Measurements from ENCODE around the gene OCSTAMP.
A peak's percentile ranks its signal among the peaks of the same experiment; 100 is the strongest.

The OCSTAMP gene, protein sequence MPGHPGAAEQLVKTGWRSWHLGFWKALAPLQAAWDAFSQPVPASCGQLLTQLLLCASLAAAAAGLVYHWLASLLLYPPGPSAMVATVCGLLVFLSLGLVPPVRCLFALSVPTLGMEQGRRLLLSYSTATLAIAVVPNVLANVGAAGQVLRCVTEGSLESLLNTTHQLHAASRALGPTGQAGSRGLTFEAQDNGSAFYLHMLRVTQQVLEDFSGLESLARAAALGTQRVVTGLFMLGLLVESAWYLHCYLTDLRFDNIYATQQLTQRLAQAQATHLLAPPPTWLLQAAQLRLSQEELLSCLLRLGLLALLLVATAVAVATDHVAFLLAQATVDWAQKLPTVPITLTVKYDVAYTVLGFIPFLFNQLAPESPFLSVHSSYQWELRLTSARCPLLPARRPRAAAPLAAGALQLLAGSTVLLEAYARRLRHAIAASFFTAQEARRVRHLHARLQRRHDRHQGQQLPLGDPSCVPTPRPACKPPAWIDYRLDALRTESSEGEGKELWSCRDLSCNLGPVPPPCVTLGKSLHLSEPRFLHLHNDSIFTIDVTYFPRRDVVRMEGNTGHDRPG

DNA sequence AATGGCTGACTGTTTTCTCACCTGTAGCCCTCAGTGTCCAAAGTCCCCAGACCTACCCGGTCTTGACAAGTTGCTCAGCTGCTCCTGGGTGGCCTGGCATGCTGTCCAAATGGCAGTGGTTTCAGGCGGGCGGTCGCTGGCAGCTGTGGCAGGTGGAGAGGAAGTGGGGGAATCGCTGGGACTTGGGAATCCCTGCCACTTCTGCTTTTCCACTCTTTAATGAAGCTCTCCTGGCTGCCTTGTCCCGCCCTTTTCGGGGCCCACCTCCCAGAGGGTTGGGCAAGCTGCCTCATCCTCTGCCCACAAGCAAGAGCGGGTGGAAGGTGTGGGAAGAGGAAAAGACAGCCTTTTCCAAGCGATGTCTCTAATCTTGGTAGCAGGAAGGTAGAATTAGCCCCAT lies at the start of gene OCSTAMP:
TSS of gene OCSTAMP (minus strand) at position 194 of the 400 bp plus-strand sequence. CDS start at position 100, 94 bp downstream.
- TF ChIP-seq, protein P1, sequence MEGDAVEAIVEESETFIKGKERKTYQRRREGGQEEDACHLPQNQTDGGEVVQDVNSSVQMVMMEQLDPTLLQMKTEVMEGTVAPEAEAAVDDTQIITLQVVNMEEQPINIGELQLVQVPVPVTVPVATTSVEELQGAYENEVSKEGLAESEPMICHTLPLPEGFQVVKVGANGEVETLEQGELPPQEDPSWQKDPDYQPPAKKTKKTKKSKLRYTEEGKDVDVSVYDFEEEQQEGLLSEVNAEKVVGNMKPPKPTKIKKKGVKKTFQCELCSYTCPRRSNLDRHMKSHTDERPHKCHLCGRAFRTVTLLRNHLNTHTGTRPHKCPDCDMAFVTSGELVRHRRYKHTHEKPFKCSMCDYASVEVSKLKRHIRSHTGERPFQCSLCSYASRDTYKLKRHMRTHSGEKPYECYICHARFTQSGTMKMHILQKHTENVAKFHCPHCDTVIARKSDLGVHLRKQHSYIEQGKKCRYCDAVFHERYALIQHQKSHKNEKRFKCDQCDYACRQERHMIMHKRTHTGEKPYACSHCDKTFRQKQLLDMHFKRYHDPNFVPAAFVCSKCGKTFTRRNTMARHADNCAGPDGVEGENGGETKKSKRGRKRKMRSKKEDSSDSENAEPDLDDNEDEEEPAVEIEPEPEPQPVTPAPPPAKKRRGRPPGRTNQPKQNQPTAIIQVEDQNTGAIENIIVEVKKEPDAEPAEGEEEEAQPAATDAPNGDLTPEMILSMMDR (IDR thresholded peaks at IDR 0.05; ENCODE audit: low read depth, low read length, missing control alignments), result no peak
- no peak within 1 kb of the TSS for H3K4me3 ChIP-seq (replicated peaks; ENCODE audit: low read depth, low read length)
- no peak for DNase-seq (ENCODE audit: extremely low read depth, low read depth)

DNA sequence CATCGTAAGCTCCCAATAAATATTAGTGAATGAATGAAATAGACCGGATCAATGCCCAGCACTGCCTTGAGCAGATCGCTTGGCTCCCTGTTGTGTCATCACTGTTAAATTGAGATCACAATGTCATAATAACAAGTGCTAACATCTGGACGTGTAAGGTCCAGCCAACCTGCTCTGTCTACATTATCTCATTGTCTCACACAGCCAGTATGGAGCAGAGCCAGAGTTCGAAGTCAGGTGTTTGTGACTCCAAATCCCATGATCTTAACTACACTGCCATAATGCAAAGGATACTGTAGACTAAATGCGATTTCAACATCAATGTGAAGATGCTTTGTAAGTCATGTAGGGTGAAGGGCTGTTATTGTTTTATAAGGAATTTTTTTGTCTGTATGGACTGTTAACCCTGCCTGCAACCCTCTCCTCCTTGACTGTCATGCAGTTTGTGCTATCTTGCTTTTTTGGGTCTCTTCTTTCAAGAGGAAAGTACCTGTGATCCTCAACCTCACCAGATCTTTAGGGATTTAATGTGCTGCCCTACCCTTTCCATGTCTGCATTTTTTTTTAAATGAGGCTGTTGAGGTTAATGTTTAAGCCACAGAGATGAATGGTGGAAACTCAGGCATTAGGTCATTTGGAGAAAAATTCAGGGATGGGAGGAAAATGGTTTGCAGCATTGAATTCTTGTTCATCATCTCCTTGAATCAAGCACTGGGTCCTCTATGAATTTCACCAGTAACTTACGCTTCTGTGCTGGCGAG lies 49.0 kb upstream of the OCSTAMP start:
- DNase-seq (ENCODE audit: extremely low read depth, low read depth), result no peak
- TF ChIP-seq, protein P1 (IDR thresholded peaks at IDR 0.05; ENCODE audit: low read depth, low read length, missing control alignments), result no peak
- H3K4me3 ChIP-seq (replicated peaks; ENCODE audit: low read depth, low read length), result no peak overlapping the region

DNA sequence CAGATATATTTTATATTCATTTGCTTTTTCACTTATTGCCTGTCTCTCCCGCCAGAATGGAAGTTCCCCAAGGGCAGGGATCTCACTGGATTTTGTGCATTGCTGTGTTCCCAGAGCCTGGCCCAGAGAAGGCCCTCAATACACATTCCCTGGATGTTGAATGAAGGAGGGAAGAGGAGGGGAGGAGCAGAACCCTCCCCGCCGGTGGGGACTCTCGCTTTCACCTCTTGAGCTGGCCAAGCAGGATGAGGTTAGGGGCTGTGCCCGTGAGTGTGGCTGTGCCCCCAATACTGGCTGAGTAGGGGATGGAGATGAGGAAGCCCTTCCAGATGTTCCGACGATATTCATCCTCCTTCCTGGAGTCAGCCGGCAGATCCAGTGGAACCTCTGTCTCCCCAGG lies 45.5 kb upstream of the OCSTAMP start:
- no peak for DNase-seq (ENCODE audit: extremely low read depth, low read depth)
- TF ChIP-seq, protein P1 (IDR thresholded peaks at IDR 0.05; ENCODE audit: low read depth, low read length, missing control alignments), result no peak
- H3K4me3 ChIP-seq (replicated peaks; ENCODE audit: low read depth, low read length), result no peak overlapping the region

DNA sequence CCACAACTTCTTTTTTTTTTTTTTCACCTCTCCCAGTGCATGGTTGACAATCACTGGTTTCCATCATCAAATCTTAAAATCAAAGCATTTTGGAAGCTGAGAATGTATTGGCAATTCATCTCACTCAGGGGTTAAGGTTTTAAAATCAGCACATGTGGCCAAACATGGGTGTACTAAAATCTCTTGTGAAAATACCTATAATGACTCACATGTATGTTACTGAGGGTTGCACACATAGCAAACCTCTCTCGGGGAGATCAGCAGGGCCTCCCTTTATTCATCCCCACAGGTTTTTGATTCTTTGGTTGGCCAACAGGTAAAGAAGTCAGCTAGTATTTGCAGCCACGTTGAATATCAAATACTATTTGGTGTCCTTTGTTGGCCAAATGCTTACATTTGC lies 44.3 kb upstream of the OCSTAMP start:
- TF ChIP-seq, protein P1 (IDR thresholded peaks at IDR 0.05; ENCODE audit: low read depth, low read length, missing control alignments), result no peak
- DNase-seq (ENCODE audit: extremely low read depth, low read depth), result no peak

DNA sequence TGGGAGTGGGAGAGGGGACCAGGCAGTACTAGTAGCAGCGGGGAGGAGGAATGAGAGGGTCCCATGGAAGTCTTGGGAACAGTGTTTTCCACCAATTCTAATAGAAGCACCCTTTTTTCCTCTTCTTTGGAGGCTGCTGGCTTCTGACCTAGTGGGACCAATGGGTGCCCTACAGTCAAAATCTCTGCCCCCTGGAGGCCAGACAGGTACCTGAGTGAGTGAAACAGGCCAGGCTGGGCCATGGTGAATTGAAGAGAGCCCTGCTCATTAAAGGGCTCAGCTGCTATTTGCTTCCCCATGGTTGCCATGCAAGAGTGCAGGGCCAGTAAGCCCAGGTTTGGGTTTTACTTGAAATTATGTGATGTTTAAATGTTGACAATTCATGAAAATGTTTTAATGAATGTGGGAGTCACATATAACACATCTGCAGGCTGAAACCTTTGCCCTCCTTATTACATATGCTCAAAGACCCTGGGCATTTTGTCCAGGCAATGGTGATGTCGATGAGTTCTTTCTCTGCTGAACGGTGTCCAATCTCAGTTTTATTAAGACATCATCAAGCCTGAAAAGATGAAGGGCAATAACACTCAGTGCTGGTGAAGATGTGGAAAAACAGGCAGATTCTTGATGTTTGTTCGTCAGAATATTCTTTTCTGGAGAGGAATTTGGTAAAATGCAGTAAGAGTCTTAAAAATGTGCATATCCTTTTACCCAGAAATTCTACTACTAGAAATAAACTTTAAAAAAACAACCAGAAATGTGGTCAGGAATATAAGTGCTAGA lies 42.3 kb upstream of the OCSTAMP start:
- no peak overlapping the region for H3K4me3 ChIP-seq (replicated peaks; ENCODE audit: low read depth, low read length)
- no peak for DNase-seq (ENCODE audit: extremely low read depth, low read depth)
- TF ChIP-seq, protein P1 (IDR thresholded peaks at IDR 0.05; ENCODE audit: low read depth, low read length, missing control alignments), result peak; percentile 26

More for the DNA sequence above, 44.3 kb upstream of the OCSTAMP start:
- H3K4me3 ChIP-seq (replicated peaks; ENCODE audit: low read depth, low read length), result no peak overlapping the region

DNA sequence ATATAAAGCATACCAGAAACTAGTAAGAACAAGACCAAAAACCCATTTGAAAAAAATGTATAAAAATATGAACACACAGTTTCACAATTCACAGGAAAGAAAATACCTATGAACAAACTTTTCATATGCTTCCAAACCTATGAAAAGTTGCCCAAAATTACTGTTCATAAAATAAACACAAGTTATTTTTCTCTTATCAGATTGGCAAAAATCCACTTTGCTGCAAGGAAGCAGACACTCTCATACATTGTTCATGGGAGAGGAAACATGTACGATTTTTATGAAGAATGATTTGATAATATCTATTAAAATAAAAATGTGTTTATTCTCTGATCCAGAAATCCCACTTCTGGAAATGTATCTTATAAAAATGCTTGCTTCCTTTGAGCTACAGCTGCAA lies 40.0 kb upstream of the OCSTAMP start:
- no peak for DNase-seq (ENCODE audit: extremely low read depth, low read depth)
- TF ChIP-seq, protein P1 (IDR thresholded peaks at IDR 0.05; ENCODE audit: low read depth, low read length, missing control alignments), result no peak
- no peak overlapping the region for H3K4me3 ChIP-seq (replicated peaks; ENCODE audit: low read depth, low read length)

Measured in HFF-Myc (cell line).